ENCODE measurements around the gene SAMD1. TPM values are rescaled to one million over a fixed set of nuclear protein-coding genes. Genes with fewer than 3 reads are reported as not detected.
A peak's percentile ranks its signal among the peaks of the same experiment; 100 is the strongest.

Gene SAMD1
- total and polyA plus RNA-seq, 9 of the 15 experiments (the other 6 are each of a cell fraction or from before 2014, with no cell fraction given), result 2.9 to 96.0 (median 43.5) TPM

- TF ChIP-seq, protein P1, sequence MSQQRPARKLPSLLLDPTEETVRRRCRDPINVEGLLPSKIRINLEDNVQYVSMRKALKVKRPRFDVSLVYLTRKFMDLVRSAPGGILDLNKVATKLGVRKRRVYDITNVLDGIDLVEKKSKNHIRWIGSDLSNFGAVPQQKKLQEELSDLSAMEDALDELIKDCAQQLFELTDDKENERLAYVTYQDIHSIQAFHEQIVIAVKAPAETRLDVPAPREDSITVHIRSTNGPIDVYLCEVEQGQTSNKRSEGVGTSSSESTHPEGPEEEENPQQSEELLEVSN (IDR thresholded peaks at IDR 0.05; ENCODE audit: borderline replicate concordance in 1 of 2, extremely low read depth in 1 of 2, insufficient read depth in 1 of 2, insufficient read length in 1 of 2, low read depth in 1 of 2, low read length in 1 of 2, poor library complexity in 1 of 2, severe bottlenecking in 1 of 2), result peak in 1 of 2 experiments; percentile 77
- TF ChIP-seq SUPT5H (IDR thresholded peaks at IDR 0.05), result no peak
- TF ChIP-seq PML (IDR thresholded peaks at IDR 0.05; ENCODE audit: low read length), result no peak
- TF ChIP-seq RBM25 (IDR thresholded peaks at IDR 0.05; ENCODE audit: low read depth, low read length, severe bottlenecking), result no peak
- no peak for TF ChIP-seq IRF2 (CRISPR knock-in tag; IDR thresholded peaks at IDR 0.05)
- no peak for TF ChIP-seq SRSF1 (IDR thresholded peaks at IDR 0.05; ENCODE audit: low read depth, low read length)
- no peak for TF ChIP-seq ZNF75A (CRISPR knock-in tag; IDR thresholded peaks at IDR 0.05)
- no peak for TF ChIP-seq ZNF780A (CRISPR knock-in tag; IDR thresholded peaks at IDR 0.05)
- TF ChIP-seq RBFOX2 (IDR thresholded peaks at IDR 0.05; ENCODE audit: low read depth, low read length), result peak; percentile 63
- TF ChIP-seq PHB (CRISPR knock-in tag; IDR thresholded peaks at IDR 0.05), result no peak
- TF ChIP-seq ESRRB (CRISPR knock-in tag; IDR thresholded peaks at IDR 0.05; ENCODE audit: borderline replicate concordance), result no peak
- no peak for TF ChIP-seq ADNP (tag; IDR thresholded peaks at IDR 0.05)
- TF ChIP-seq ZNF197 (CRISPR knock-in tag; IDR thresholded peaks at IDR 0.05; ENCODE audit: low read depth), result peak; percentile 37; the same call in 1 of the 2 replicates
- TF ChIP-seq ESRRA (IDR thresholded peaks at IDR 0.05; ENCODE audit: borderline replicate concordance, low read depth), result no peak
These were observed 666 bp downstream of the SAMD1 start (continued) for GRCh38 chr19:14089662-14090508.
